Dermis blood vessel endothelial cell (primary cell): Measurements from ENCODE around the gene UHRF1. TPM values are rescaled to one million over a fixed set of nuclear protein-coding genes. Genes with fewer than 3 reads are reported as not detected.

Source experiments
- DNase-seq: peaks from one replicate; pipeline ENCODE4 v3.0.0; 2010
- total RNA-seq: library from RNA; depleted of rRNA; stranded (reverse); fragments of >200 nt; gene quantifications from 2 replicates; pipeline ENCODE4 v1.2.3, GENCODE V29; 2014

Gene UHRF1
- total RNA-seq, 1 donor from 2014 or later: 22.0 TPM

GRCh38 chr19:4991996-4992698 is 82.8 kb downstream of the UHRF1 start:
- no peak for DNase-seq

GRCh38 chr19:4993683-4994082 is 84.4 kb downstream of the UHRF1 start:
- DNase-seq: no peak

- no peak for DNase-seq
Observed at GRCh38 chr19:4996701-4997100, 87.4 kb downstream of the UHRF1 start.

- no peak for DNase-seq
Observed at GRCh38 chr19:4997297-4997696, 88.0 kb downstream of the UHRF1 start.

GRCh38 chr19:5000120-5000611 is 90.9 kb downstream of the UHRF1 start:
- DNase-seq: no peak

- DNase-seq: peak; percentile 77
Observed at GRCh38 chr19:5001615-5002014, 92.3 kb downstream of the UHRF1 start.

- DNase-seq: no peak
Observed at GRCh38 chr19:5002143-5002542, 92.8 kb downstream of the UHRF1 start.

- DNase-seq: no peak
Observed at GRCh38 chr19:5003781-5004180, 94.5 kb downstream of the UHRF1 start.

- no peak for DNase-seq
Observed at GRCh38 chr19:5005096-5005495, 95.8 kb downstream of the UHRF1 start.

GRCh38 chr19:5006201-5006600 is 96.9 kb downstream of the UHRF1 start:
- DNase-seq: no peak

- DNase-seq: no peak
Observed at GRCh38 chr19:5006821-5007220, 97.5 kb downstream of the UHRF1 start.

Other genes starting within 250 kb of the UHRF1 start
- 140 and 183 TPM in 2 replicates for gene MYDGF, start 239.2 kb upstream of the UHRF1 start, total RNA-seq
- 42.9 and 64.4 TPM in 2 replicates for gene DPP9, start 185.7 kb upstream of the UHRF1 start, total RNA-seq
- 18.4 and 18.7 TPM in 2 replicates for gene FEM1A, start 117.8 kb upstream of the UHRF1 start, total RNA-seq
- 4.9 and 7.7 TPM in 2 replicates for gene TICAM1, start 77.8 kb upstream of the UHRF1 start, total RNA-seq
- gene PLIN3, start 41.8 kb upstream of the UHRF1 start, total RNA-seq: 111 and 167 TPM in 2 replicates
- gene ARRDC5, start 6.6 kb upstream of the UHRF1 start, total RNA-seq: not detected in 2 replicates
- 13.4 and 20.2 TPM in 2 replicates for gene KDM4B, start 59.6 kb downstream of the UHRF1 start, total RNA-seq